Activated CD4-positive, alpha-beta T cell treated with anti-CD3 and anti-CD28 coated beads, Interleukin-2, amount 10 ng/mL, durations not matched to agents 7 days and 5 days (primary cell): ENCODE results near the gene CADM1. TPM values are rescaled to one million over a fixed set of nuclear protein-coding genes. Genes with fewer than 3 reads are reported as not detected.

Experiments used
- CTCF ChIA-PET: fragments of 350-600 bp; sonication (Branson Sonifier 250); formaldehyde crosslinking; loops from one replicate; lab custom pipeline; 2021; ENCODE audit warnings: antibody characterized with exemption; lab: Charles Lee
- POLR2A ChIA-PET: fragments of 350-600 bp; sonication (Branson Sonifier 250); formaldehyde crosslinking; loops from one replicate; lab custom pipeline; 2021; ENCODE audit warnings: antibody characterized with exemption; lab: Charles Lee
- DNase-seq: peaks from one replicate; pipeline ENCODE4 v3.0.0-alpha.2; 2020
- H3K27ac Mint-ChIP-seq: one replicate; pipeline ENCODE4 v1.8.0; 2021; ENCODE audit warnings: mild to moderate bottlenecking, moderate library complexity, mixed read lengths
- H3K27me3 Mint-ChIP-seq: one replicate; pipeline ENCODE4 v1.8.0; 2021; ENCODE audit warnings: mixed read lengths
- H3K36me3 Mint-ChIP-seq: one replicate; pipeline ENCODE4 v1.8.0; 2021; ENCODE audit warnings: low read depth, mixed read lengths
- H3K4me1 Mint-ChIP-seq: one replicate; pipeline ENCODE4 v1.8.0; 2021; ENCODE audit warnings: mixed read lengths
- H3K4me3 Mint-ChIP-seq: one replicate; pipeline ENCODE4 v1.8.0; 2021; ENCODE audit warnings: mild to moderate bottlenecking, moderate library complexity, mixed read lengths
- H3K9me3 Mint-ChIP-seq: one replicate; pipeline ENCODE4 v1.8.0; 2021; ENCODE audit warnings: mixed read lengths
- total RNA-seq, 2 experiments: library from RNA; stranded (reverse); gene quantifications; one replicate each; pipeline ENCODE4 v1.2.3, GENCODE V29; 2021

The CADM1 gene
- total RNA-seq, 2 experiments from 2014 or later = 0.52 to 0.92 TPM

DNA sequence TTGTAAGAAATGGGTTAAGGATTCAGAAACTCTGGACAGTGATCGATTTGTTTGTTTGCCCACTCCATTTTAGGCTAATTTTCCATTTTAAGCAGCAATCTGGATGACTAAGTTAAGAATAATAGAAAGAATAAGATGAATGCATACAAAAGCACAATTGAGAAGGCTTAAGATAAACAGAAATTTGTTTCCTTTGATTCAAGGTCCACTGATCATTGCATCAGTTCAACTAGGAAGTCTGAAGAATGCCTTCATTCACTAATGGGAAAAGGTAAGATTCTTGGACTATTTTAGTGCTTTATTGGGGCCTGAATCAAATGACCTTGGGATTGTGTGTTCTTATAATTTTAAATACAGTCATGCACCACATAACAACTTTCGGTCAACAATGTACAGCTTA, 140.8 kb downstream of the CADM1 start:
- CTCF ChIA-PET = no interaction called here
- H3K9me3 Mint-ChIP-seq = no peaks in the 10 kb centered on the region
- no peak overlapping the region for H3K27ac Mint-ChIP-seq

DNA sequence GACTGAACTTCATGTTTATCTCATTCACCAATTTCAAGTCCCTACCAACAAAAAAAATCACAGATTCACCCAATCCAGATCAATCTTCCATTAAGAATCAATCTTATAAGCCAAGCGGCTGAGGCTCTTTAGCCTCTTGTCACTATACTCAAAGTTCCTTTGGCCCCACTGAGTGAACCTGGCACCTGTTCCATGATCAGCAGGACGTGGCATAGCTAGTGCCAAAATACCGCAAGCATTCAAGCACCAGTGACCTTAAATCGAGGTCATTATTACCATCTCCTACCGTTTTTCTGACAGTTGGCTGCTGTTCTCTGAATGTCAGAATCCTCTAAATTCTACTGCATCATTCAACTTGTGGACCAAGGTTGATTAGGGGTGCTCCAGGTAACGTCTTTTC, 141.2 kb downstream of the CADM1 start:
- no peaks in the 10 kb centered on the region for H3K27me3 Mint-ChIP-seq
- ChIA-PET POLR2A (no interaction called here), CTCF (no interaction called here)
- H3K4me1 Mint-ChIP-seq = no peaks in the 10 kb centered on the region
- no peaks in the 10 kb centered on the region for H3K9me3 Mint-ChIP-seq
- H3K36me3 Mint-ChIP-seq = no peaks in the 10 kb centered on the region
- H3K4me3 Mint-ChIP-seq = no peak overlapping the region
- no peak for DNase-seq
- H3K27ac Mint-ChIP-seq = no peak overlapping the region

More for the DNA sequence above, 140.8 kb downstream of the CADM1 start:
- no peaks in the 10 kb centered on the region for H3K27me3 Mint-ChIP-seq
- no peak for DNase-seq
- H3K36me3 Mint-ChIP-seq = no peaks in the 10 kb centered on the region
- H3K4me3 Mint-ChIP-seq = no peak overlapping the region
- no peaks in the 10 kb centered on the region for H3K4me1 Mint-ChIP-seq
- POLR2A ChIA-PET = no interaction called here

DNA sequence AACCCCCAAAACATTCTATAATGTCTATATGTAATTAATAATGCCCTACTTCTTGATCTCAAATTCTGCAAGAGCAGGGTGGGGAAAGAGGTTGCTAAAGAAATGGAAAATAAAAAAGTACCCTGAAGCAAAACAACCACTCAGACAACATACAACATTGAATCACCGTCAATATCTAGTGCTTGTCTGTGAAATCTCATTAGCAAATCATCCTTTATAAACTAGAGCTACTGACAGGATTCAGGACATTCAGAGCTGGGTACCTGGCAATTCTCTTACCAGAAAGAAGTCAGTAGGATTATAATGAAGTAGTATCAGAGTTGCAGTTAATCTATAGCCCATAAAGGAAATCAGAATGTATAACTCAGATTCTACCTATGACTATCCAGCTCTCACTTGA, 143.2 kb downstream of the CADM1 start:
- CTCF ChIA-PET = no interaction called here
- no peak overlapping the region for H3K4me3 Mint-ChIP-seq
- DNase-seq = no peak
- no peaks in the 10 kb centered on the region for H3K4me1 Mint-ChIP-seq
- H3K27ac Mint-ChIP-seq = no peak overlapping the region
- no peaks in the 10 kb centered on the region for H3K27me3 Mint-ChIP-seq
- no peaks in the 10 kb centered on the region for H3K9me3 Mint-ChIP-seq
- no peaks in the 10 kb centered on the region for H3K36me3 Mint-ChIP-seq
- POLR2A ChIA-PET = interaction anchor here (0.6 kb wide), 1 partner anchor 406 kb away, joined by 6 read pairs; no protein-coding TSS in a partner anchor

DNA sequence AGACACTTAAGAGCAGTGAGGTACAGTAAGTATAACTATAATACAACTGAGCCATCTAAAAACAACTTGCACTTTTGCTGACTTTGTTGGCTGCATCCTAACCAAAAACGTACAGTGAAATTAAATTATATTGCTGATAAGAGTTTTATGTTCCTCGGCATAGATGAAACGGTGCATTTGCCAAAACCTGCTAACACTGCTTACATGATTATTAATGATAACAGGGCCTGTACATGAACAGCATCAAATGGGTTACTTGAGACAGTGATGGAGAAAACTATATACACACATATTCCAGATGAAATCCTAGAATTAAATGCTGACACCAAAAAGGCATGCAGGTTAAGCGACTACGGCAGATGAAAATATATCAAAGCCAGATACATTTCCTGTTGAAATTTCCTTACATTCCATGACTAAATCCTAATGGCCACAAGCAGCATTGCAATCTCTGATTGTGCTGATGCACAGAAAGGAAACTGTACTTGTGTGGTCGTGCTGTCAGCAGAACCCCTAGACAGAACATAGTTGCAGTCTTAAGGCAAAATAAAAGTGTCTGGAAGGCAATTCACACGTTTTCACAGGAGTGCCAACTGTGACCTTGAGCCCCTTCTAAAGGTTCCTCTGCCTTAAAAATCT, 143.9 kb downstream of the CADM1 start:
- H3K36me3 Mint-ChIP-seq = no peaks in the 10 kb centered on the region
- ChIA-PET POLR2A (no interaction called here), CTCF (no interaction called here)
- H3K27ac Mint-ChIP-seq = no peak overlapping the region
- no peaks in the 10 kb centered on the region for H3K9me3 Mint-ChIP-seq
- no peak for DNase-seq
- H3K4me1 Mint-ChIP-seq = no peaks in the 10 kb centered on the region
- H3K27me3 Mint-ChIP-seq = no peaks in the 10 kb centered on the region
- H3K4me3 Mint-ChIP-seq = no peak overlapping the region

DNA sequence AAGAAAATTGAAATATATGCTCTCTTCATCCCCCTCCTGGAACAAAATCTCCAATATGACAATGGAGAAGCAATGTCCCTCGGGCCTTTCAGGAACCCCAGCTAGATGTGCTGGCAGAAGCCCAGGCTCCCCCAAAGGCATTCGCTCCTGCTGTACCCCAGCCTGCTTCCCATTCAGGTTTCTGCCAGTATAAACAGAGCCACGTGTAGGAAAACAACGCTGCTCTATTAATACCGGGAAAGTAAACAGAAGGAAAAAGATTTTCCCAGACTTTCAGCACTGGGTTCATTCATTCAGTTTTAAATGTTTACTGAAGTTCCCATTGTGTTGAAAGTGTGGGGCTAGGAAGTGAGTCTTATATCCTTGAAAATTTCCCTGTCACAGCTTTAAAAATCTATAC, 147.1 kb downstream of the CADM1 start:
- Mint-ChIP-seq H3K27me3 (no peaks in the 10 kb centered on the region), H3K27ac (no peak overlapping the region), H3K4me1 (no peaks in the 10 kb centered on the region), H3K9me3 (no peaks in the 10 kb centered on the region), H3K36me3 (no peaks in the 10 kb centered on the region), H3K4me3 (no peak overlapping the region)
- ChIA-PET POLR2A (no interaction called here), CTCF (no interaction called here)
- DNase-seq = no peak

DNA sequence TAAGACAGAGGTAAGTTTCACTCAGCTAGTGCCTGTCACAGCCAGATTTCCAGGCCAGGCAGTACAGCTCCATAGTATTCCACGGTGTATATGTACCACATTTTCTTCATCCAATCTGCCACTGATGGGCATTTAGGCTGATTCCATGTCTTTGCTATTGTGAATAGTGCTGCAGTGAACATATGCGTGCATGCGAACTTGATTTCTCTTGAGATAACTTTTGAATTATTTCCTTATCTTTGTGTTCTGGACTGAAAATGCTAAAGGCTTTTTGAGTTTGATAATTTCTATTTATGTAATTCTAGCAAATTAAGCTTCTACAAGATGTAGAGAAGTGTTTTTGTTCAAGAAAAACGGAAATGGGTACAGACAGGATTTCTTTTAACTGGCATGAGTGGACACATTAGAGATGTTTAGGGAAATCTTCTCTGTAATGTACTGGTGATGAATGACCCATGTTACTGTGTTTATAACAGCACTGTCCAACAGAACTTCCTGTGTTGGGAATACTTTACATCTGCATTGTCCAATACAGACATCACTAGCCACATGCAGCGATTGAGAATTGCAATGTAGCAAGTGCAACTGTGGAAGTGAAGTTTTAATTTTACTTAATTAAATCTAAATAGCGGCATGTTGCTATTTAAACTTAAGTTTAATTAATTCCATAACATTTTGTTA, 151.3 kb downstream of the CADM1 start:
- Mint-ChIP-seq H3K9me3 (no peaks in the 10 kb centered on the region), H3K36me3 (no peaks in the 10 kb centered on the region), H3K27ac (no peak overlapping the region), H3K4me1 (no peaks in the 10 kb centered on the region), H3K27me3 (no peaks in the 10 kb centered on the region), H3K4me3 (no peak overlapping the region)
- ChIA-PET CTCF (no interaction called here), POLR2A (no interaction called here)
- DNase-seq = no peak

DNA sequence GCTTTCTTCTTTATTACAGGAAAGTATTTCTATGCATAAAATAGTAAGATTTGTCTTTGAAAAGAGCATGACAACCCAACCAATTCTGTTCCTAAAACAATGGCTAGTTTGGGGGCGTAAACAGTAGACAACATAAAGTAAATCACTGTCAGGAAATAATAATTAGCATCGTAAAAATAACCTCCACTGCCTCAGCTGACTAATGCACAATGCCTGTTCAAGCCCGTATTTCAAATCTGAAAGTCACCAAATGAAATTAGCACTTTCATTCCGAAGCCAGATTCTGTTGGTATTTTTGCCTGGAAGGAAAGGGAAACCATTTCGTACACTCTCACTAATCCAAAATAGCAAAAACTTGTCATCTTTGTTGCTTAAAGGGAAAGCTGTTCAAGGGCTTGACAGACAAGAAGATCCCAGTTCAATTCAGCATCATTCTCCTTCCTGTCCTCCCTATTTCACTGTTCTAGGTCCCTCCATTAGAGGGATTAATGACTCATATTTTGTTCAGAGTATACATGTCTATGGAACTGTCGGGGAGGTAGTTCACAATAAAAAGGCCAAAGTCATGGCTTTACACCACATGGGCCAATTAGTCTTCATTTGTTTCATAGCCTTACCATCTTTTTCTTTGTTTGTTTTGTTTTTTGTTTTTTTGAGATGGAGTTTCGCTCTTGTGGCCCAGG, 154.7 kb downstream of the CADM1 start:
- Mint-ChIP-seq H3K27ac (no peak overlapping the region), H3K27me3 (no peaks in the 10 kb centered on the region), H3K4me1 (no peaks in the 10 kb centered on the region), H3K36me3 (no peaks in the 10 kb centered on the region), H3K4me3 (no peak overlapping the region), H3K9me3 (no peaks in the 10 kb centered on the region)
- CTCF ChIA-PET = no interaction called here
- DNase-seq = no peak
- POLR2A ChIA-PET = no interaction called here

DNA sequence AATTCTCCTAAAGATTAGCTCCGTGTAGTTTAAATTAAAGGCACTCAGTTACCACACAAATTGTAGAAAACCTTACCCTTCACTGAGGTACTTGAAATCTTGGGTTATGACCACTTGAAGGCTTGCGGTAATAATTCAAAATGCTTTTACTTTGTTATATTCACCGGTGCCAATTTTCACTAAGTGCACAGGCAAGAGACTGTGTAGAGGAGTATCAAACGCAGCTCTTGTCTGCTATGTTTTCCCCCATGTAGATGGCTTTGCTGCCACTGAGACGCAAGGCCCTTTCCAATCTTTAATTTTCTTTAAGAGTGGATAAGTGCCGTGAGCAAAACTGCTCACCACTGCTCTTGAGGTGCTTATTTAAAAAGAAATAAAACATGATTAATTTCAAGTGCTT, 155.8 kb downstream of the CADM1 start:
- H3K36me3 Mint-ChIP-seq = no peaks in the 10 kb centered on the region
- H3K27ac Mint-ChIP-seq = no peak overlapping the region
- no peak overlapping the region for H3K4me3 Mint-ChIP-seq
- CTCF ChIA-PET = no interaction called here
- POLR2A ChIA-PET = no interaction called here
- H3K9me3 Mint-ChIP-seq = no peaks in the 10 kb centered on the region
- no peak for DNase-seq
- H3K27me3 Mint-ChIP-seq = no peaks in the 10 kb centered on the region
- no peaks in the 10 kb centered on the region for H3K4me1 Mint-ChIP-seq

DNA sequence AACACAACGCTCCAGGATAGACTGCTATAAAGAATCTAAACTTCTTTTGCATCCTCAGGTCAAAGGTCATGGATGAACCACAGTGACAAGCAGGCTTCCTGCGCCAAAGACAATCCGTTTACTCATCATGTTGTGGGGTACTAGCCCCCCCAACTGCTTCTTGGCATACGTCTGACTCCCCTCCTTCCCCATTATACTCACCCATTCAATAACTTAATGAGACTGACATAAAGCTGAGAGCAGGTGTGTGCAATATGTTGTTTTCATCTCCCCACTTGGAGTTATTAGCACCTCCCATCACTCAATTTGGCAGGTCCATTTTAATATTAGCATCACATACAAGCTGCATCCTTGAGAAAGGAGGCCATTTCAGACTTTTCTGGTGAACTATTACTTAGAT, 157.1 kb downstream of the CADM1 start:
- no peaks in the 10 kb centered on the region for H3K36me3 Mint-ChIP-seq
- H3K4me1 Mint-ChIP-seq = no peaks in the 10 kb centered on the region
- ChIA-PET POLR2A (no interaction called here), CTCF (interaction anchor here (0.6 kb wide), 1 partner anchor 138 kb away, joined by 3 read pairs; no protein-coding TSS in a partner anchor)
- H3K27me3 Mint-ChIP-seq = no peaks in the 10 kb centered on the region
- H3K4me3 Mint-ChIP-seq = no peak overlapping the region
- H3K27ac Mint-ChIP-seq = no peak overlapping the region
- no peak for DNase-seq
- H3K9me3 Mint-ChIP-seq = no peaks in the 10 kb centered on the region

DNA sequence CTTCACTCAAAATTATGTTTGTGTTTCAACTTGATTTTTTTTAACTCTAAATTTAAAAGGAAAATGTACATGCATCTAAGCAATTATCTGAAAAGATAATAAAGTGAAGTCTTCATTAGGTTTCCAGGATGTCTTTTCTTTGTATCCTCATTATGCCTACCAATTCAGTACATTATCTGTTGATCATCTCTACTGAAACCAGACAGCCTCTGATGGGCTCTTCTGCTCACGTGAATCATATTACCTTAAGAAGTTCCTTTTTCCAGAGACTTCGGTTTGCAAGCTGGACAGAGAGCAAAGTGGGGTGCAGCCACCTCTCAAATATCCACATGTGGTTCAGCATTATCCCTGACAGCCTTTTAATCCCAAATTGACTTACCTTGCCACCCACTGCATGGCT, 158.4 kb downstream of the CADM1 start:
- no peaks in the 10 kb centered on the region for H3K27me3 Mint-ChIP-seq
- H3K36me3 Mint-ChIP-seq = no peaks in the 10 kb centered on the region
- CTCF ChIA-PET = no interaction called here
- H3K9me3 Mint-ChIP-seq = no peaks in the 10 kb centered on the region
- H3K27ac Mint-ChIP-seq = no peak overlapping the region
- no peak for DNase-seq
- H3K4me1 Mint-ChIP-seq = no peaks in the 10 kb centered on the region
- POLR2A ChIA-PET = no interaction called here
- no peak overlapping the region for H3K4me3 Mint-ChIP-seq

DNA sequence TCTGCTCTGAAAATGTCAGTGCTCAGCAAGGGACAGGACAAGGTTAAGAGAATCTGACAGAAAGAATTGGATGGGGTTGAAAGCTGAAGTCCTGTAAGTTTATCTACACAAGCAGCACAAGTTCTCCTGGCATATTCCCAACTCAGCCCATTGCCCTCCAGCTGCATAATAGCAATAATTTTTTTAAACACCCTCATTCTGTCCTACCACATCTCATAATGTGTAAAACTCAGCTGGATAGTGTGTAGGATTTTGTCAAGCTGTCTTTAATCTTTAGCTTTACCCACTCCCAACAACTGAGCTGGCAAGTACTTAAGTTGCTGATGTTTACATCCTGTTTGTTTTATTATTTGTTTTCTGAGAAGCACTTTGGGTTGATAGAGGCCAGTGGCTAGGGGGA, 158.9 kb downstream of the CADM1 start:
- DNase-seq = no peak
- Mint-ChIP-seq H3K27me3 (no peaks in the 10 kb centered on the region), H3K4me1 (no peaks in the 10 kb centered on the region), H3K9me3 (no peaks in the 10 kb centered on the region), H3K36me3 (no peaks in the 10 kb centered on the region), H3K27ac (no peak overlapping the region), H3K4me3 (no peak overlapping the region)
- ChIA-PET POLR2A (no interaction called here), CTCF (no interaction called here)

DNA sequence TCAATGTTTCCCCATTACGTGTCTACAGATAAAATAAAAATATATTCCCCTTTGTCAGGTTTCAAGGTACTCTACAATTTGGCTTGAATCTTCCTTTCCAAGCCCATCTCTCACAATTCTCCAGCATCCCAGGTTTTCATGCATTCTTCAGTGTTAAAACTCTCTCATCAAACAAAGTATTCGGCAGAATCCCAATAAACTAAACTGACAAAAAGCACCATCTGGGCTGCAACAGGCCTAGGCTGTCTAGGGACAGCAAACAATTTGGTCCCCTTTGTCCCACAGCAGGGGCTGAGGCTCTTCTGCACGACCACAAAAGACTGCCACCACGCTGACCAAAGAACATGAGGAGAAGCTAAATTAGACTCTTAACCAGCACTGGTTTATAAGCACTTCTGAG, 159.4 kb downstream of the CADM1 start:
- H3K4me1 Mint-ChIP-seq = no peaks in the 10 kb centered on the region
- H3K36me3 Mint-ChIP-seq = no peaks in the 10 kb centered on the region
- POLR2A ChIA-PET = no interaction called here
- no peaks in the 10 kb centered on the region for H3K9me3 Mint-ChIP-seq
- no peak overlapping the region for H3K27ac Mint-ChIP-seq
- H3K27me3 Mint-ChIP-seq = no peaks in the 10 kb centered on the region
- DNase-seq = no peak
- no peak overlapping the region for H3K4me3 Mint-ChIP-seq
- CTCF ChIA-PET = no interaction called here

DNA sequence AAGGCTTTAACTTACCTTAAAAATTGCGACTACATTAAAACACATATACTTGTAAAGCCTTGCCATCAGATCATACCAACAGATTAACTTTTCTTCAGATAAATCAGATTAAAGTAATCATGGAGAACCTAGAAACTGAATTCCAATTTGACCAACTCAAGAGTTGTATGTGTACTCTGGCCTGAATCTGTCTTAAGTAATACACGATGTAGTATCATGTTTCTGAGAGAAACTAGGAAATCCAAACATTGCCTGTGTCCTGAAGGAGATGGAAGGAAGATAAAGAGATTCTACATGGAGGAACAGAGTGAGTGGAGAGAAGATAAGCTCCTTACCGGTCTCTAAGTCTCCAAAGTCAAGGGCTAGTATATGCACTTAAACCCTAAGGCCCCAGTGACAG, 162.1 kb downstream of the CADM1 start:
- no peak for DNase-seq
- no peak overlapping the region for H3K4me3 Mint-ChIP-seq
- H3K27me3 Mint-ChIP-seq = no peaks in the 10 kb centered on the region
- no peaks in the 10 kb centered on the region for H3K4me1 Mint-ChIP-seq
- H3K36me3 Mint-ChIP-seq = no peaks in the 10 kb centered on the region
- H3K9me3 Mint-ChIP-seq = no peaks in the 10 kb centered on the region
- ChIA-PET POLR2A (no interaction called here), CTCF (no interaction called here)
- no peak overlapping the region for H3K27ac Mint-ChIP-seq
